NT2/D1 (cell line): ENCODE data around the gene USP6NL.

Experiments used
- SUZ12 ChIP-seq: IDR thresholded peaks from 2 replicates; pipeline ENCODE4 v1.6.1; 2011; ENCODE audit not compliant: insufficient read length, insufficient read depth; ENCODE audit errors: extremely low read depth
- ZNF274 ChIP-seq: IDR thresholded peaks from 2 replicates; pipeline ENCODE4 v1.6.1; 2011; ENCODE audit warnings: mild to moderate bottlenecking, low read depth, low read length

DNA sequence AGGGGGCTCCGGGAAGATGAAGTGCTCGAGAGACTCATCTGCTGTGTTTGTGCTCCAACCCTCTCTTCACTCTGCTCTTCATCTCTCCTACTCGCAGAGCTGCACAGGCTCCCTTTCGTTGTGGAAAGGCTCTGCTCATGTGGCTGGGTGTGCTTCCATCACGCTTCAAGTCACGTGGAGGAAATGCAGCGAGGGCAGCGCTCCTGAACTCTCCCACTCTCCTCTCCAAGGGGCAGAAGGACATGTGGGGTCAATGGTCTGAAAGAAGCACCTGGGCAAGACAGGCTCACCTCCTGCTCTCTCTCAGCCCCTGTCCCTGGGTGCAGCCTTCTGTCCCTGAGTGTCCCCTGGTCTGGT is 72.6 kb downstream of the USP6NL start:
- TF ChIP-seq ZNF274 (no peak), SUZ12 (no peak)
